Stromal cell of bone marrow (primary cell): ENCODE results near the gene THOC1.

ENCODE experiments used
- DNase-seq: peaks from one replicate; pipeline ENCODE4 v3.0.0-alpha.2; 2012; ENCODE audit warnings: low read depth

THOC1 gene

GRCh38 chr18:274313-274712, 6.5 kb upstream of the THOC1 start:
- DNase-seq = no peak

GRCh38 chr18:273525-273924, 5.7 kb upstream of the THOC1 start:
- DNase-seq = no peak

- DNase-seq = no peak
Observed at GRCh38 chr18:272650-273049, 4.8 kb upstream of the THOC1 start.

- no peak for DNase-seq
Observed at GRCh38 chr18:269480-270095, 1.7 kb upstream of the THOC1 start.

- DNase-seq = no peak
Observed at GRCh38 chr18:267380-267687, 513 bp downstream of the THOC1 start.

GRCh38 chr18:261398-262073, 6.3 kb downstream of the THOC1 start:
- DNase-seq = peak; percentile 35

GRCh38 chr18:260547-260946, 7.3 kb downstream of the THOC1 start:
- DNase-seq = no peak

GRCh38 chr18:255171-255570, 12.7 kb downstream of the THOC1 start:
- DNase-seq = no peak

GRCh38 chr18:253121-253520, 14.7 kb downstream of the THOC1 start:
- no peak for DNase-seq

GRCh38 chr18:251572-251971, 16.3 kb downstream of the THOC1 start:
- no peak for DNase-seq

- peak; percentile 2 for DNase-seq
Observed at GRCh38 chr18:250685-251084, 17.2 kb downstream of the THOC1 start.

- DNase-seq = no peak
Observed at GRCh38 chr18:248053-248452, 19.8 kb downstream of the THOC1 start.

GRCh38 chr18:245282-245847, 22.5 kb downstream of the THOC1 start:
- no peak for DNase-seq

GRCh38 chr18:240175-240574, 27.7 kb downstream of the THOC1 start:
- no peak for DNase-seq

GRCh38 chr18:231563-231962, 36.3 kb downstream of the THOC1 start:
- DNase-seq = no peak

- no peak for DNase-seq
Observed at GRCh38 chr18:228586-228985, 39.3 kb downstream of the THOC1 start.

GRCh38 chr18:227902-228301, 39.9 kb downstream of the THOC1 start:
- no peak for DNase-seq

GRCh38 chr18:227374-227773, 40.5 kb downstream of the THOC1 start:
- no peak for DNase-seq

GRCh38 chr18:225745-226144, 42.1 kb downstream of the THOC1 start:
- DNase-seq = no peak

GRCh38 chr18:220708-221107, 47.1 kb downstream of the THOC1 start:
- DNase-seq = no peak

- DNase-seq = no peak
Observed at GRCh38 chr18:217532-218336, 50.1 kb downstream of the THOC1 start.

- no peak for DNase-seq
Observed at GRCh38 chr18:215448-216010, 52.3 kb downstream of the THOC1 start.

GRCh38 chr18:213966-214365, 53.9 kb downstream of the THOC1 start:
- no peak for DNase-seq
